ENCODE data around the gene CMYA5. TPM values are rescaled to one million over a fixed set of nuclear protein-coding genes. Genes with fewer than 3 reads are reported as not detected.

The CMYA5 gene
- total RNA-seq, 4 donors from 2014 or later: 3,049 to 3,867 (median 3,338) TPM

- no peaks in the 10 kb centered on the region for H3K9me3 ChIP-seq
- H3K27me3 ChIP-seq: no peaks in the 10 kb centered on the region
- H3K4me3 ChIP-seq: no peak overlapping the region
- ATAC-seq (peak; percentile 25 to 47), DNase-seq (no peak)
- intact Hi-C loops (cut with DNase I; ENCODE audit: low total_unique reads): loop anchor here (5.0 to 10.0 kb wide), 2 partner anchors 48 to 221 kb away; partner anchors contain the start of gene TENT2
- peak overlapping the region; percentile 59 to 72 (median 68) for H3K27ac ChIP-seq
- no peaks in the 10 kb centered on the region for H3K36me3 ChIP-seq
- peaks cover 46 to 55% of the 10 kb centered on the region in 2 donors for H3K4me1 ChIP-seq
- in situ Hi-C loops (cut with MboI; ENCODE audit: low sequenced_read_pairs in 4 of 4): no loop called here
- TF ChIP-seq POLR2A (IDR thresholded peaks at IDR 0.05) (no peak), CTCF (IDR thresholded peaks at IDR 0.05 in 4 of 5, conservative IDR thresholded peaks at IDR 0.05 in 1 of 5) (no peak)
Observed at GRCh38 chr5:79832911-79833310, 143.3 kb downstream of the CMYA5 start.

GRCh38 chr5:79834098-79834753, 144.6 kb downstream of the CMYA5 start:
- no peaks in the 10 kb centered on the region for H3K27me3 ChIP-seq
- in situ Hi-C loops (cut with MboI; ENCODE audit: low sequenced_read_pairs in 4 of 4) (no loop called here), intact Hi-C loops (cut with DNase I; ENCODE audit: low total_unique reads) (loop anchor here (2.0 to 10.0 kb wide), 3 partner anchors 49 to 222 kb away; partner anchors contain the start of gene TENT2)
- H3K27ac ChIP-seq: peak overlapping the region; percentile 59 to 72 (median 68)
- no peak overlapping the region for H3K4me3 ChIP-seq
- peaks cover 56 to 67% of the 10 kb centered on the region in 2 donors for H3K4me1 ChIP-seq
- ATAC-seq (no peak), DNase-seq (no peak)
- TF ChIP-seq POLR2A (IDR thresholded peaks at IDR 0.05) (no peak), CTCF (IDR thresholded peaks at IDR 0.05 in 4 of 5, conservative IDR thresholded peaks at IDR 0.05 in 1 of 5) (no peak)
- H3K36me3 ChIP-seq: no peaks in the 10 kb centered on the region
- no peaks in the 10 kb centered on the region for H3K9me3 ChIP-seq

GRCh38 chr5:79834754-79835714, 145.4 kb downstream of the CMYA5 start:
- H3K27ac ChIP-seq: peak overlapping the region; percentile 59 to 72 (median 68)
- no peaks in the 10 kb centered on the region for H3K27me3 ChIP-seq
- DNase-seq (peak in 1 of 2 donors; percentile 65), ATAC-seq (peak in 1 of 2 donors; percentile 9)
- no peaks in the 10 kb centered on the region for H3K36me3 ChIP-seq
- in situ Hi-C loops (cut with MboI; ENCODE audit: low sequenced_read_pairs in 4 of 4): no loop called here
- TF ChIP-seq POLR2A (IDR thresholded peaks at IDR 0.05) (no peak), CTCF (IDR thresholded peaks at IDR 0.05 in 4 of 5, conservative IDR thresholded peaks at IDR 0.05 in 1 of 5) (no peak)
- intact Hi-C loops (cut with DNase I; ENCODE audit: low total_unique reads): loop anchor here (2.0 to 10.0 kb wide), 3 partner anchors 50 to 223 kb away; partner anchors contain the start of gene TENT2
- no peaks in the 10 kb centered on the region for H3K9me3 ChIP-seq
- peaks cover 56 to 67% of the 10 kb centered on the region in 2 donors for H3K4me1 ChIP-seq
- H3K4me3 ChIP-seq: no peak overlapping the region

- no peak overlapping the region for H3K4me3 ChIP-seq
- peak; percentile 29 to 41 for ATAC-seq
- in situ Hi-C loops (cut with MboI; ENCODE audit: low sequenced_read_pairs in 4 of 4) (no loop called here), intact Hi-C loops (cut with DNase I; ENCODE audit: low total_unique reads) (loop anchor here (10.0 kb wide), 1 partner anchor 53 kb away; no protein-coding TSS in a partner anchor)
- DNase-seq: peak in 1 of 2 donors; percentile 64
- H3K4me1 ChIP-seq: peaks cover 36 to 44% of the 10 kb centered on the region in 2 donors
- no peaks in the 10 kb centered on the region for H3K36me3 ChIP-seq
- no peaks in the 10 kb centered on the region for H3K27me3 ChIP-seq
- no peaks in the 10 kb centered on the region for H3K9me3 ChIP-seq
- peak overlapping the region; percentile 14 to 62 (median 48) for H3K27ac ChIP-seq
- no peak for TF ChIP-seq CTCF (IDR thresholded peaks at IDR 0.05 in 4 of 5, conservative IDR thresholded peaks at IDR 0.05 in 1 of 5)
- TF ChIP-seq POLR2A (IDR thresholded peaks at IDR 0.05): no peak
Observed at GRCh38 chr5:79837761-79838551, 148.3 kb downstream of the CMYA5 start.
